H9 (cell line): ENCODE measurements around the gene EMP3. TPM values are rescaled to one million over a fixed set of nuclear protein-coding genes. Genes with fewer than 3 reads are reported as not detected.

ENCODE experiments used
- DNase-seq: peaks from one replicate; pipeline ENCODE4 v3.0.0-alpha.2; 2017
- H2AFZ ChIP-seq: one replicate; pipeline ENCODE4 v1.6.1; 2013; ENCODE audit warnings: mild to moderate bottlenecking, low read length, control low read depth, moderate library complexity
- H2AK5ac ChIP-seq: 2 replicates; pipeline ENCODE4 v1.6.1; 2013; ENCODE audit warnings: low read length, control low read depth, mixed read lengths; ENCODE audit not compliant: insufficient read length
- H2BK120ac ChIP-seq: one replicate; pipeline ENCODE4 v1.6.1; 2013; ENCODE audit warnings: low read depth, mild to moderate bottlenecking, low read length, control low read depth, inconsistent platforms; ENCODE audit not compliant: poor library complexity, severe bottlenecking
- H2BK12ac ChIP-seq: 2 replicates; pipeline ENCODE4 v1.6.1; 2013; ENCODE audit warnings: low read length, control low read depth, mixed read lengths, low read depth; ENCODE audit not compliant: insufficient read length
- H2BK15ac ChIP-seq: 2 replicates; pipeline ENCODE4 v1.6.1; 2013; ENCODE audit warnings: low read depth, low read length, control low read depth
- H2BK20ac ChIP-seq: one replicate; pipeline ENCODE4 v1.6.1; 2013; ENCODE audit warnings: low read depth, mild to moderate bottlenecking, low read length, control low read depth, inconsistent platforms; ENCODE audit not compliant: poor library complexity, severe bottlenecking
- H2BK5ac ChIP-seq: 2 replicates; pipeline ENCODE4 v1.6.1; 2013; ENCODE audit warnings: low read length, control low read depth, mixed read lengths; ENCODE audit not compliant: insufficient read length
- H3K14ac ChIP-seq: 2 replicates; pipeline ENCODE4 v1.6.1; 2013; ENCODE audit warnings: low read length, control low read depth; ENCODE audit not compliant: insufficient read depth
- H3K18ac ChIP-seq: 2 replicates; pipeline ENCODE4 v1.6.1; 2013; ENCODE audit warnings: low read depth, mild to moderate bottlenecking, mixed read lengths, low read length, control low read depth; ENCODE audit not compliant: insufficient read length
- H3K23ac ChIP-seq: 2 replicates; pipeline ENCODE4 v1.6.1; 2013; ENCODE audit warnings: low read length, control low read depth, mixed read lengths, low read depth; ENCODE audit not compliant: insufficient read length
- H3K23me2 ChIP-seq: 2 replicates; pipeline ENCODE4 v1.6.1; 2013; ENCODE audit warnings: low read depth, mild to moderate bottlenecking, mixed read lengths, low read length, control low read depth; ENCODE audit not compliant: insufficient read length, poor library complexity, severe bottlenecking
- H3K27ac ChIP-seq: 2 replicates; pipeline ENCODE4 v1.5.1; 2013; ENCODE audit warnings: low read length, control low read depth, mixed read lengths, low read depth; ENCODE audit not compliant: insufficient read length
- H3K27me3 ChIP-seq: 2 replicates; pipeline ENCODE4 v1.6.1; 2013; ENCODE audit warnings: low read length, control low read depth, inconsistent platforms; ENCODE audit not compliant: insufficient read depth
- H3K4ac ChIP-seq: 2 replicates; pipeline ENCODE4 v1.6.1; 2013; ENCODE audit warnings: low read depth, mild to moderate bottlenecking, control low read depth, inconsistent platforms, low read length, moderate library complexity
- H3K4me1 ChIP-seq: 2 replicates; pipeline ENCODE4 v1.6.1; 2013; ENCODE audit warnings: low read length, control low read depth, inconsistent platforms; ENCODE audit not compliant: insufficient read depth
- H3K4me2 ChIP-seq: 2 replicates; pipeline ENCODE4 v1.6.1; 2013; ENCODE audit warnings: low read length, control low read depth, mixed read lengths; ENCODE audit not compliant: insufficient read length, insufficient read depth
- H3K56ac ChIP-seq: 2 replicates; pipeline ENCODE4 v1.6.1; 2013; ENCODE audit warnings: low read depth, mild to moderate bottlenecking, mixed read lengths, low read length, control low read depth; ENCODE audit not compliant: insufficient read length
- H3K79me1 ChIP-seq: 2 replicates; pipeline ENCODE4 v1.6.1; 2013; ENCODE audit warnings: low read depth, mild to moderate bottlenecking, moderate library complexity, low read length, control low read depth, inconsistent platforms; ENCODE audit not compliant: insufficient read depth, poor library complexity, severe bottlenecking
- H3K79me2 ChIP-seq: 2 replicates; pipeline ENCODE4 v1.6.1; 2013; ENCODE audit warnings: low read length, control low read depth, inconsistent platforms; ENCODE audit not compliant: insufficient read depth
- H3K9ac ChIP-seq: 2 replicates; pipeline ENCODE4 v1.6.1; 2013; ENCODE audit warnings: low read length, control low read depth, mixed read lengths; ENCODE audit not compliant: insufficient read length; ENCODE audit errors: extremely low read depth
- H3K9me3 ChIP-seq: one replicate; pipeline ENCODE4 v1.6.1; 2013; ENCODE audit warnings: low read depth, low read length, inconsistent platforms; ENCODE audit not compliant: control insufficient read depth
- H3T11ph ChIP-seq: one replicate; pipeline ENCODE4 v1.6.1; 2013; ENCODE audit warnings: mild to moderate bottlenecking, low read length, control low read depth, inconsistent platforms
- H4K20me1 ChIP-seq: one replicate; pipeline ENCODE4 v1.6.1; 2013; ENCODE audit not compliant: control insufficient read depth, insufficient read length, insufficient read depth
- H4K5ac ChIP-seq: 2 replicates; pipeline ENCODE4 v1.6.1; 2013; ENCODE audit warnings: low read depth, mild to moderate bottlenecking, mixed read lengths, low read length, control low read depth; ENCODE audit not compliant: insufficient read length
- H4K8ac ChIP-seq: replicated peaks from 2 replicates; pipeline ENCODE4 v1.6.1; 2013; ENCODE audit warnings: low read length, control low read depth, mixed read lengths, low read depth; ENCODE audit not compliant: insufficient read length
- H4K91ac ChIP-seq: 2 replicates; pipeline ENCODE4 v1.6.1; 2013; ENCODE audit warnings: low read depth, mild to moderate bottlenecking, moderate library complexity, mixed read lengths, low read length, control low read depth; ENCODE audit not compliant: insufficient read length
- H3K27ac Mint-ChIP-seq, 3 experiments: 2 replicates in 2 of 3; 3 replicates in 1 of 3; pipeline ENCODE4 v1.8.0; 2020 to 2021; ENCODE audit warnings: mixed read lengths in 3 of 3, mild to moderate bottlenecking in 1 of 3, moderate library complexity in 1 of 3
- H3K27me3 Mint-ChIP-seq: 2 replicates; pipeline ENCODE4 v1.8.0; 2021; ENCODE audit warnings: low read depth, mild to moderate bottlenecking, moderate library complexity, mixed read lengths
- H3K36me3 Mint-ChIP-seq, 3 experiments: 2 replicates in 2 of 3; 3 replicates in 1 of 3; pipeline ENCODE4 v1.8.0; 2020 to 2021; ENCODE audit warnings: low read depth in 3 of 3, mixed read lengths in 3 of 3; ENCODE audit not compliant: insufficient read depth in 1 of 3
- H3K4me1 Mint-ChIP-seq, 2 experiments: 2 replicates each; pipeline ENCODE4 v1.8.0; 2020; ENCODE audit warnings: mixed read lengths in 2 of 2
- H3K4me3 Mint-ChIP-seq, 2 experiments: 2 replicates in 1 of 2; 3 replicates in 1 of 2; pipeline ENCODE4 v1.8.0; 2020 to 2021; ENCODE audit warnings: mild to moderate bottlenecking in 2 of 2, mixed read lengths in 2 of 2, moderate library complexity in 1 of 2
- H3K9me3 Mint-ChIP-seq, 2 experiments: 2 replicates in 1 of 2; 3 replicates in 1 of 2; pipeline ENCODE4 v1.8.0; 2020; ENCODE audit warnings: mild to moderate bottlenecking in 2 of 2, mixed read lengths in 2 of 2, moderate library complexity in 1 of 2
- CTCF ChIP-seq: fragments of 200-600 bp; sonication (generic); conservative IDR thresholded peaks from 3 replicates; pipeline ENCODE4 v1.8.0; 2021; ENCODE audit warnings: antibody characterized with exemption, mild to moderate bottlenecking
- WGBS: extraction: QIAGEN DNeasy Blood & Tissue Kit; methylation state at CpG from one replicate; pipeline ENCODE4 v1.1.7; 2013; ENCODE audit warnings: missing lambda C conversion rate, low lambda C conversion rate, mixed read lengths; ENCODE audit not compliant: insufficient read length; ENCODE audit errors: extremely low coverage; 5-methylcytosine and 5-hydroxymethylcytosine counted together
- total RNA-seq: library from RNA; stranded (reverse); gene quantifications from 2 replicates; pipeline ENCODE4 v1.2.1, GENCODE V29; 2021

EMP3 gene
- total RNA-seq, 1 experiment from 2014 or later = 9.6 TPM

- H2BK15ac ChIP-seq = no peak overlapping the region
- DNase-seq = no peak
- no CpG with 5 or more reads among the region's 21 CpGs for WGBS
Measured at GRCh38 chr19:48318286-48318987, 6.9 kb upstream of the EMP3 start.

More at GRCh38 chr19:48318286-48318987, 6.9 kb upstream of the EMP3 start:
- H3K56ac ChIP-seq = no peak overlapping the region
- H3K14ac ChIP-seq = no peak overlapping the region; the same call in 1 of the 2 replicates
- Mint-ChIP-seq H3K4me3 (no peak overlapping the region), H3K27me3 (peaks cover 4% of the 10 kb centered on the region), H3K4me1 (peaks cover 24 to 39% of the 10 kb centered on the region in 2 experiments), H3K36me3 (no peaks in the 10 kb centered on the region; a peak in 1 of 7 replicates), H3K9me3 (no peaks in the 10 kb centered on the region), H3K27ac (no peak overlapping the region)
- no peak overlapping the region for H2BK5ac ChIP-seq
- no peaks in the 10 kb centered on the region for H3K4me1 ChIP-seq
- no peak overlapping the region for H3K9ac ChIP-seq
- H4K91ac ChIP-seq = no peak overlapping the region
- H3K79me1 ChIP-seq = no peaks in the 10 kb centered on the region
- H2BK20ac ChIP-seq = no peak overlapping the region
- no peaks in the 10 kb centered on the region for H4K20me1 ChIP-seq
- no peaks in the 10 kb centered on the region for H3K27me3 ChIP-seq
- H4K8ac ChIP-seq = no peak overlapping the region
- H2AFZ ChIP-seq = no peak overlapping the region
- no peak overlapping the region for H2BK120ac ChIP-seq
- H3K27ac ChIP-seq = no peak overlapping the region
- H3K4ac ChIP-seq = no peak overlapping the region
- no peak for TF ChIP-seq CTCF
- no peaks in the 10 kb centered on the region for H3K9me3 ChIP-seq
- H3K4me2 ChIP-seq = no peak overlapping the region
- H3K23ac ChIP-seq = no peak overlapping the region
- peaks cover 4% of the 10 kb centered on the region for H3K23me2 ChIP-seq
- no peak overlapping the region for H2BK12ac ChIP-seq
- no peak overlapping the region for H2AK5ac ChIP-seq
- H3K79me2 ChIP-seq = no peaks in the 10 kb centered on the region
- H4K5ac ChIP-seq = no peak overlapping the region
- H3K18ac ChIP-seq = no peak overlapping the region
- no peak overlapping the region for H3T11ph ChIP-seq
